ENCODE results near the gene JPT2.

JPT2 gene

DNA sequence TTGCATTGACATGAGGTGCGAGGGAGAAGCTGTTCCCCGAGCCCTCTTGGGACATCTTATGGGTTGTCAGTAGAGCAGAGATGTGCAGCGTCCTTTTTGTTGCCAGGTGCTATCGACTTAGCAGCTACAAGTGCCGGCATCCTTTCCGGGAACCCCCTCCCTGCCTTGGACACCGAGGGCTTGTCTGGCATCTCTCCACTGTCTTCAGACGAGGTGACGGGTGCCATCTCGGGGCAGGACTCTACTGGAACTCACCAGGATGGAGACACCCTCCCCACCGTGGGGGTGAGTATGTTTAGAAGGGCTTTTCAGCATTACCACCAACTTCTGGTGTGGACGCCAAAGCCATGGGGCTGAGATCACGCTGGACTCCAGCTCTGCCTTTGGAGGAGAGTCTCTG is 11.8 kb upstream of the JPT2 start:
- Histone ChIP-seq H3K4me1 (ENCODE audit: control insufficient read depth, low read length) (no peaks in the 10 kb centered on the region), H3K27ac (ENCODE audit: low read depth, low read length) (no peak overlapping the region), H3K9me3 (ENCODE audit: control insufficient read depth, insufficient read depth, low read length) (no peaks in the 10 kb centered on the region), H3K4me2 (ENCODE audit: low read length) (no peak overlapping the region), H3K4me3 (ENCODE audit: low read length) (no peak overlapping the region), H4K20me1 (ENCODE audit: control insufficient read depth, insufficient read depth, low read depth, low read length) (no peaks in the 10 kb centered on the region), H3K27me3 (ENCODE audit: control insufficient read depth, low read length) (no peaks in the 10 kb centered on the region), H3K36me3 (ENCODE audit: control insufficient read depth, low read length) (peaks cover 94% of the 10 kb centered on the region), H3K9me2 (replicated peaks; ENCODE audit: control insufficient read depth, low read length) (no peaks in the 10 kb centered on the region), H3F3A (ENCODE audit: control insufficient read depth, insufficient read depth) (no peaks in the 10 kb centered on the region), H3K79me2 (ENCODE audit: control insufficient read depth, low read length) (no peaks in the 10 kb centered on the region)
- TF ChIP-seq CTCF (IDR thresholded peaks at IDR 0.05; ENCODE audit: low read depth, low read length, poor library complexity, severe bottlenecking): no peak
- TF ChIP-seq EZH2phosphoT487 (IDR thresholded peaks at IDR 0.05; ENCODE audit: borderline replicate concordance, low read length): no peak

DNA sequence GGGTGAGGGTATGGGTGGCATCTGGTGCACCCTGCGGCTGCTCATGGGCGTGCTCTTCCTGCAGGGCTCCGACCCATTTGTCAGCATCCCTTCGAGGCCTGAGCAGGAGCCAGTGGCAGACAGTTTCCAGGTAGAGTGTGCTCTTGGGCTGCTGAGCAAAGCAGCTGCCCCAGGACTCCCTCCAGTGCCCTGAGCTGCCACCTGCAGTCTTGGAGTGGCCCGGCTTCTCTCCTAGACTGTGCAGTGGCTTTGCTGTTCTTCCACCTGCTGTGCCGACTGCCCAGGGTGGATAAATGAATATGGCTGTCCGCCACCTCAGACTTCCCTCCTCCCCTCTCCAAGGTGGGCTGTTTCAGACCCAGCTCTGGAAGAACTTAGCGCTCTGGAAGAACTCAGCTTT is 10.8 kb upstream of the JPT2 start:
- no peaks in the 10 kb centered on the region for H3K27me3 ChIP-seq (ENCODE audit: control insufficient read depth, low read length)
- H3K79me2 ChIP-seq (ENCODE audit: control insufficient read depth, low read length): no peaks in the 10 kb centered on the region
- TF ChIP-seq EZH2phosphoT487 (IDR thresholded peaks at IDR 0.05; ENCODE audit: borderline replicate concordance, low read length) (no peak), CTCF (IDR thresholded peaks at IDR 0.05; ENCODE audit: low read depth, low read length, poor library complexity, severe bottlenecking) (no peak)

DNA sequence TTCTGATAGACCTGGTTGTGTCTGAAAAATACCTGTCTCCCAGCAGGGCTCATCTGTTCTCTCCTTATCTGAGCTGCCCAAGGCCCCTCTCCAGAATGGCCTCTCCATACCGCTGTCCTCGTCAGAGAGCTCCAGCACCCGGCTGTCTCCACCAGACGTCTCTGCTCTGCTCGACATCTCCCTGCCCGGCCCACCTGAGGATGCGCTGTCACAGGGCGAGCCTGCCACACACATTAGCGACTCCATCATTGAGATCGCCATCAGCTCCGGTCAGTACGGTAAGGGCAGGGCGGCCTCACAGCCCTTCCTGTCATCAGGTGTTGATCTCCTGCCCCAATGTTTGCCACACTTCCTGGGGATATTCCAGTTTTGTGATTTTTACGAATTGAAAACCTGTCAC is 10.2 kb upstream of the JPT2 start:
- H3K4me1 ChIP-seq (ENCODE audit: control insufficient read depth, low read length): no peaks in the 10 kb centered on the region
- no peaks in the 10 kb centered on the region for H3K9me3 ChIP-seq (ENCODE audit: control insufficient read depth, insufficient read depth, low read length)
- no peak for TF ChIP-seq EZH2phosphoT487 (IDR thresholded peaks at IDR 0.05; ENCODE audit: borderline replicate concordance, low read length)
- TF ChIP-seq CTCF (IDR thresholded peaks at IDR 0.05; ENCODE audit: low read depth, low read length, poor library complexity, severe bottlenecking): no peak
- H3K4me2 ChIP-seq (ENCODE audit: low read length): no peak overlapping the region
- H3K4me3 ChIP-seq (ENCODE audit: low read length): no peak overlapping the region
- H3K79me2 ChIP-seq (ENCODE audit: control insufficient read depth, low read length): no peaks in the 10 kb centered on the region
- H3K27me3 ChIP-seq (ENCODE audit: control insufficient read depth, low read length): no peaks in the 10 kb centered on the region
- H4K20me1 ChIP-seq (ENCODE audit: control insufficient read depth, insufficient read depth, low read depth, low read length): no peaks in the 10 kb centered on the region
- H3K9me2 ChIP-seq (replicated peaks; ENCODE audit: control insufficient read depth, low read length): no peaks in the 10 kb centered on the region
- peaks cover 96% of the 10 kb centered on the region for H3K36me3 ChIP-seq (ENCODE audit: control insufficient read depth, low read length)
- no peak overlapping the region for H3K27ac ChIP-seq (ENCODE audit: low read depth, low read length)
- H3F3A ChIP-seq (ENCODE audit: control insufficient read depth, insufficient read depth): no peaks in the 10 kb centered on the region

More for the DNA sequence above, 10.8 kb upstream of the JPT2 start:
- H3K9me2 ChIP-seq (replicated peaks; ENCODE audit: control insufficient read depth, low read length): no peaks in the 10 kb centered on the region
- no peak overlapping the region for H3K4me3 ChIP-seq (ENCODE audit: low read length)
- H3K36me3 ChIP-seq (ENCODE audit: control insufficient read depth, low read length): peaks cover 96% of the 10 kb centered on the region
- no peaks in the 10 kb centered on the region for H3F3A ChIP-seq (ENCODE audit: control insufficient read depth, insufficient read depth)
- no peaks in the 10 kb centered on the region for H4K20me1 ChIP-seq (ENCODE audit: control insufficient read depth, insufficient read depth, low read depth, low read length)
- H3K27ac ChIP-seq (ENCODE audit: low read depth, low read length): no peak overlapping the region
- no peak overlapping the region for H3K4me2 ChIP-seq (ENCODE audit: low read length)
- no peaks in the 10 kb centered on the region for H3K4me1 ChIP-seq (ENCODE audit: control insufficient read depth, low read length)
- no peaks in the 10 kb centered on the region for H3K9me3 ChIP-seq (ENCODE audit: control insufficient read depth, insufficient read depth, low read length)
